HL-60 (cell line): ENCODE measurements around the gene APOBEC3H.

Experiments used
- CTCF ChIP-seq: IDR thresholded peaks from one replicate; pipeline ENCODE4 v1.5.1; 2011; ENCODE audit warnings: low read length, control low read depth, inconsistent platforms; ENCODE audit not compliant: insufficient read depth
- GABPA ChIP-seq: IDR thresholded peaks from 2 replicates; pipeline ENCODE4 v1.6.1; 2012; ENCODE audit warnings: low read depth
- POLR2AphosphoS5 ChIP-seq: IDR thresholded peaks from 2 replicates; pipeline ENCODE4 v1.6.1; 2012; ENCODE audit warnings: low read depth
- SPI1 ChIP-seq: IDR thresholded peaks from 2 replicates; pipeline ENCODE4 v1.6.1; 2012; ENCODE audit warnings: low read depth, mild to moderate bottlenecking, borderline replicate concordance

- no peak for TF ChIP-seq CTCF
- no peak for TF ChIP-seq GABPA
- TF ChIP-seq POLR2AphosphoS5 = no peak
- TF ChIP-seq SPI1 = no peak
These were observed 982 bp downstream of the APOBEC3H start for GRCh38 chr22:39098026-39098425.
